ENCODE data around the gene ATP11A.
A peak's percentile ranks its signal among the peaks of the same experiment; 100 is the strongest.

ATP11A gene

GRCh38 chr13:112747256-112747655 is 57.4 kb downstream of the ATP11A start:
- ATAC-seq (no peak), DNase-seq (no peak)
- Mint-ChIP-seq H3K27ac (no peak overlapping the region), H3K27me3 (no peaks in the 10 kb centered on the region), H3K9me3 (no peaks in the 10 kb centered on the region), H3K4me3 (no peak overlapping the region), H3K4me1 (peaks cover 7% of the 10 kb centered on the region)

GRCh38 chr13:112748947-112749735 is 59.3 kb downstream of the ATP11A start:
- no peaks in the 10 kb centered on the region for H3K27me3 Mint-ChIP-seq
- H3K9me3 Mint-ChIP-seq: no peaks in the 10 kb centered on the region
- H3K4me1 Mint-ChIP-seq: peaks cover 25% of the 10 kb centered on the region
- no peak overlapping the region for H3K4me3 Mint-ChIP-seq
- ATAC-seq: no peak
- DNase-seq: no peak
- H3K27ac Mint-ChIP-seq: no peak overlapping the region

GRCh38 chr13:112750570-112750969 is 60.7 kb downstream of the ATP11A start:
- H3K4me1 Mint-ChIP-seq: peaks cover 29% of the 10 kb centered on the region
- no peak overlapping the region for H3K4me3 Mint-ChIP-seq
- no peaks in the 10 kb centered on the region for H3K9me3 Mint-ChIP-seq
- DNase-seq: no peak
- H3K27me3 Mint-ChIP-seq: no peaks in the 10 kb centered on the region
- ATAC-seq: no peak
- H3K27ac Mint-ChIP-seq: no peak overlapping the region

- H3K4me3 Mint-ChIP-seq: no peak overlapping the region
- H3K27ac Mint-ChIP-seq: no peak overlapping the region
- H3K4me1 Mint-ChIP-seq: peaks cover 29% of the 10 kb centered on the region
- H3K9me3 Mint-ChIP-seq: no peaks in the 10 kb centered on the region
- DNase-seq (no peak), ATAC-seq (no peak)
- H3K27me3 Mint-ChIP-seq: no peaks in the 10 kb centered on the region
Measured at GRCh38 chr13:112751617-112752016, 61.8 kb downstream of the ATP11A start.

GRCh38 chr13:112752211-112752610 is 62.4 kb downstream of the ATP11A start:
- H3K4me1 Mint-ChIP-seq: peaks cover 29% of the 10 kb centered on the region
- no peak for DNase-seq
- ATAC-seq: no peak
- no peak overlapping the region for H3K4me3 Mint-ChIP-seq
- H3K27me3 Mint-ChIP-seq: no peaks in the 10 kb centered on the region
- no peak overlapping the region for H3K27ac Mint-ChIP-seq
- no peaks in the 10 kb centered on the region for H3K9me3 Mint-ChIP-seq

- ATAC-seq (peak; percentile 95), DNase-seq (peak; percentile 8 to 27)
- Mint-ChIP-seq H3K27me3 (no peaks in the 10 kb centered on the region), H3K4me1 (peaks cover 29% of the 10 kb centered on the region), H3K9me3 (no peaks in the 10 kb centered on the region), H3K4me3 (peak overlapping the region; percentile 8 to 51), H3K27ac (no peak overlapping the region)
Measured at GRCh38 chr13:112752711-112753541, 63.1 kb downstream of the ATP11A start.

- no peaks in the 10 kb centered on the region for H3K27me3 Mint-ChIP-seq
- no peak for DNase-seq
- ATAC-seq: no peak
- no peaks in the 10 kb centered on the region for H3K9me3 Mint-ChIP-seq
- no peak overlapping the region for H3K27ac Mint-ChIP-seq
- H3K4me1 Mint-ChIP-seq: peaks cover 29% of the 10 kb centered on the region
- H3K4me3 Mint-ChIP-seq: no peak overlapping the region
Measured at GRCh38 chr13:112753833-112754232, 64.0 kb downstream of the ATP11A start.

- Mint-ChIP-seq H3K27me3 (no peaks in the 10 kb centered on the region), H3K4me3 (no peak overlapping the region), H3K27ac (no peak overlapping the region), H3K4me1 (peaks cover 29% of the 10 kb centered on the region), H3K9me3 (no peaks in the 10 kb centered on the region)
- no peak for DNase-seq
- no peak for ATAC-seq
Measured at GRCh38 chr13:112754281-112755025, 64.6 kb downstream of the ATP11A start.

- ATAC-seq (no peak), DNase-seq (no peak)
- Mint-ChIP-seq H3K9me3 (no peaks in the 10 kb centered on the region), H3K4me3 (no peak overlapping the region), H3K4me1 (peaks cover 29% of the 10 kb centered on the region), H3K27me3 (no peaks in the 10 kb centered on the region), H3K27ac (no peak overlapping the region)
Measured at GRCh38 chr13:112755331-112755730, 65.5 kb downstream of the ATP11A start.

- peaks cover 29% of the 10 kb centered on the region for H3K4me1 Mint-ChIP-seq
- DNase-seq (no peak), ATAC-seq (no peak)
- H3K4me3 Mint-ChIP-seq: no peak overlapping the region
- no peaks in the 10 kb centered on the region for H3K9me3 Mint-ChIP-seq
- H3K27ac Mint-ChIP-seq: no peak overlapping the region
- no peaks in the 10 kb centered on the region for H3K27me3 Mint-ChIP-seq
Measured at GRCh38 chr13:112756081-112756480, 66.2 kb downstream of the ATP11A start.

GRCh38 chr13:112756511-112756966 is 66.7 kb downstream of the ATP11A start:
- DNase-seq (no peak), ATAC-seq (no peak)
- Mint-ChIP-seq H3K4me1 (peaks cover 29% of the 10 kb centered on the region), H3K27me3 (no peaks in the 10 kb centered on the region), H3K9me3 (no peaks in the 10 kb centered on the region), H3K4me3 (no peak overlapping the region), H3K27ac (no peak overlapping the region)

GRCh38 chr13:112756967-112757758 is 67.3 kb downstream of the ATP11A start:
- H3K27me3 Mint-ChIP-seq: no peaks in the 10 kb centered on the region
- no peak overlapping the region for H3K4me3 Mint-ChIP-seq
- ATAC-seq (no peak), DNase-seq (no peak)
- no peaks in the 10 kb centered on the region for H3K9me3 Mint-ChIP-seq
- H3K4me1 Mint-ChIP-seq: peaks cover 24% of the 10 kb centered on the region
- H3K27ac Mint-ChIP-seq: no peak overlapping the region

- peaks cover 18% of the 10 kb centered on the region for H3K4me1 Mint-ChIP-seq
- H3K27me3 Mint-ChIP-seq: no peaks in the 10 kb centered on the region
- no peaks in the 10 kb centered on the region for H3K9me3 Mint-ChIP-seq
- ATAC-seq (no peak), DNase-seq (no peak)
- H3K27ac Mint-ChIP-seq: no peak overlapping the region
- no peak overlapping the region for H3K4me3 Mint-ChIP-seq
Measured at GRCh38 chr13:112757759-112758086, 67.9 kb downstream of the ATP11A start.

GRCh38 chr13:112759053-112759452 is 69.2 kb downstream of the ATP11A start:
- Mint-ChIP-seq H3K4me3 (no peak overlapping the region), H3K27ac (no peak overlapping the region), H3K9me3 (no peaks in the 10 kb centered on the region), H3K4me1 (peaks cover 5% of the 10 kb centered on the region), H3K27me3 (no peaks in the 10 kb centered on the region)
- ATAC-seq: no peak
- DNase-seq: no peak

- Mint-ChIP-seq H3K27me3 (no peaks in the 10 kb centered on the region), H3K4me1 (no peaks in the 10 kb centered on the region)
- no peak for DNase-seq
Measured at GRCh38 chr13:112759827-112760226, 70.0 kb downstream of the ATP11A start.

More at GRCh38 chr13:112759827-112760226, 70.0 kb downstream of the ATP11A start:
- Mint-ChIP-seq H3K9me3 (no peaks in the 10 kb centered on the region), H3K27ac (no peak overlapping the region), H3K4me3 (no peak overlapping the region)
- no peak for ATAC-seq

Measured in stimulated activated naive CD8-positive, alpha-beta T cell treated with anti-CD3 and anti-CD28 coated beads, Interleukin-15, amount 100 ng/mL, for 72 hours (primary cell).